ENCODE measurements around the gene KANSL1.

KANSL1 gene

DNA sequence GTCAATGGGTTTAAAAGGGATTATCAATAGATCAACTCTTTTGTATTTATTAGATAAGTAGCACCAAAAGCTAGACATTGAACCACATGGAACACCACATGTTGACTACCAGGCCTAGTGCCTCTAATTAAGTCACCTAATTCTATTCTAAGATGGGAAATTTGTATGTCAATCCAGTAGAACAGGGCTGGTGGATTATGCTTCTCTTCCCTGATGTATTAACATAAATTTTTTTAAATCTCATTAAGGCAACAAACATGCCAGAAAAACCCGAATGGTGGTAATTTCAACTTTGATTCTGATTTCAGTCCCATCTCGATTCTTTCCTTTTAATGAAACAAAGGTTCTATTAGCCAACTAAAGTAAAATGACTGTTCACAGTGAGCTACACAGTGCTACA, 92.6 kb downstream of the KANSL1 start:
- H3K4me1 ChIP-seq (ENCODE audit: control insufficient read depth, low read length) = no peaks in the 10 kb centered on the region
- no peak overlapping the region for H3K4me3 ChIP-seq (ENCODE audit: low read length)
- peaks cover 3% of the 10 kb centered on the region; the same call in 1 of the 2 replicates for H3F3A ChIP-seq (ENCODE audit: control insufficient read depth, insufficient read depth)
- H3K27ac ChIP-seq (ENCODE audit: low read depth, low read length) = no peak overlapping the region
- no peaks in the 10 kb centered on the region for H3K9me2 ChIP-seq (replicated peaks; ENCODE audit: control insufficient read depth, low read length)
- TF ChIP-seq CTCF (IDR thresholded peaks at IDR 0.05; ENCODE audit: low read depth, low read length, poor library complexity, severe bottlenecking) (no peak), EZH2phosphoT487 (IDR thresholded peaks at IDR 0.05; ENCODE audit: borderline replicate concordance, low read length) (no peak)
- peaks cover 29% of the 10 kb centered on the region; the same call in 1 of the 2 replicates for H4K20me1 ChIP-seq (ENCODE audit: control insufficient read depth, insufficient read depth, low read depth, low read length)
- no peaks in the 10 kb centered on the region for H3K27me3 ChIP-seq (ENCODE audit: control insufficient read depth, low read length)
- no peak overlapping the region for H3K4me2 ChIP-seq (ENCODE audit: low read length)
- no peaks in the 10 kb centered on the region; the same call in 1 of the 2 replicates for H3K36me3 ChIP-seq (ENCODE audit: control insufficient read depth, low read length)
- no peaks in the 10 kb centered on the region for H3K9me3 ChIP-seq (ENCODE audit: control insufficient read depth, insufficient read depth, low read length)
- peaks cover 99% of the 10 kb centered on the region for H3K79me2 ChIP-seq (ENCODE audit: control insufficient read depth, low read length)

DNA sequence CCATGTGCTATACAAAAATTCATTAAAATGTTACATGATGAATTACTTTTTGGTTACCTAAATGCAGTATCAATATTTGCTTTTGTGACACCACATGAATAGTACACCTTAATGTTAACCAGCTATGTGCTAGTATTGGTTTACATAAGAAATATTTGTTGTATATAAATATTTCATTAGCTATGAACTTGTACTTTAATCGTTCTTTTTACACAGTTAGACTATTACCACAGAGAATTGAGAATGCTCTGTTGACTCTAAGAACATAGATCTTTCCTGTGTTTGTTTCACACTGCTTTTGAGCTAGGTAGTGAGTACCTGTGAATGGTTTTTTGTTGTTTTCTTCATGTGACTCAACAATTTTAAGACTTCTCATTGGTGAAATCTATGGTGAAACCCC, 93.4 kb downstream of the KANSL1 start:
- no peak overlapping the region for H3K4me3 ChIP-seq (ENCODE audit: low read length)
- H3K4me2 ChIP-seq (ENCODE audit: low read length) = no peak overlapping the region
- TF ChIP-seq EZH2phosphoT487 (IDR thresholded peaks at IDR 0.05; ENCODE audit: borderline replicate concordance, low read length) = no peak
- TF ChIP-seq CTCF (IDR thresholded peaks at IDR 0.05; ENCODE audit: low read depth, low read length, poor library complexity, severe bottlenecking) = no peak
- H4K20me1 ChIP-seq (ENCODE audit: control insufficient read depth, insufficient read depth, low read depth, low read length) = peaks cover 34% of the 10 kb centered on the region; the same call in 1 of the 2 replicates
- H3K27ac ChIP-seq (ENCODE audit: low read depth, low read length) = no peak overlapping the region
- H3K9me2 ChIP-seq (replicated peaks; ENCODE audit: control insufficient read depth, low read length) = no peaks in the 10 kb centered on the region
- H3K4me1 ChIP-seq (ENCODE audit: control insufficient read depth, low read length) = no peaks in the 10 kb centered on the region
- peaks cover 99% of the 10 kb centered on the region for H3K79me2 ChIP-seq (ENCODE audit: control insufficient read depth, low read length)
- peaks cover 3% of the 10 kb centered on the region; the same call in 1 of the 2 replicates for H3F3A ChIP-seq (ENCODE audit: control insufficient read depth, insufficient read depth)
- no peaks in the 10 kb centered on the region for H3K27me3 ChIP-seq (ENCODE audit: control insufficient read depth, low read length)
- peaks cover 4% of the 10 kb centered on the region for H3K36me3 ChIP-seq (ENCODE audit: control insufficient read depth, low read length)
- no peaks in the 10 kb centered on the region for H3K9me3 ChIP-seq (ENCODE audit: control insufficient read depth, insufficient read depth, low read length)

DNA sequence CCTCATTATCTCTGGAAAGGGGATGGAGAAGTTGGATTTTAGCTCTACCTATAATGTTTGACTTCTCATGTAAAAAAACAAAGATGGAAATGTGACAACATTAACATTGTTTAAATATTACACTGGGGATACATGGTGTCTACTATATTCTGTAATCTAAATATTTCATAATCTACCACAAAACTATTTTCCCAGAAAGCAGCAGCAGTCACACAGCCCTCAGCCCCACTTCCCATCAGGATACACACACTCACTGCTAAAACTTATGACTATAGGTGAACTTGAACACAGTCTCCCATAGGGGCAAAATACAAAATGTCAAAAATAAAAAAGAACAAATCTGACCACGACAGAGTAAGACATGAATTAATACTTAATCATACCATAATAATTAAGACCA, 95.7 kb downstream of the KANSL1 start:
- Histone ChIP-seq H3K36me3 (ENCODE audit: control insufficient read depth, low read length) (peaks cover 23% of the 10 kb centered on the region), H3K79me2 (ENCODE audit: control insufficient read depth, low read length) (peaks cover 95% of the 10 kb centered on the region), H3K27me3 (ENCODE audit: control insufficient read depth, low read length) (no peaks in the 10 kb centered on the region), H3K27ac (ENCODE audit: low read depth, low read length) (no peak overlapping the region), H3K4me1 (ENCODE audit: control insufficient read depth, low read length) (no peaks in the 10 kb centered on the region), H3K9me3 (ENCODE audit: control insufficient read depth, insufficient read depth, low read length) (no peaks in the 10 kb centered on the region), H3K9me2 (replicated peaks; ENCODE audit: control insufficient read depth, low read length) (no peaks in the 10 kb centered on the region), H3K4me2 (ENCODE audit: low read length) (no peak overlapping the region), H4K20me1 (ENCODE audit: control insufficient read depth, insufficient read depth, low read depth, low read length) (peaks cover 47% of the 10 kb centered on the region), H3F3A (ENCODE audit: control insufficient read depth, insufficient read depth) (peaks cover 6% of the 10 kb centered on the region; the same call in 1 of the 2 replicates), H3K4me3 (ENCODE audit: low read length) (no peak overlapping the region)
- TF ChIP-seq EZH2phosphoT487 (IDR thresholded peaks at IDR 0.05; ENCODE audit: borderline replicate concordance, low read length) = no peak
- TF ChIP-seq CTCF (IDR thresholded peaks at IDR 0.05; ENCODE audit: low read depth, low read length, poor library complexity, severe bottlenecking) = no peak

Data from DOHH2 (cell line).